IMR-90 (cell line): ENCODE measurements around the gene SSBP3. TPM values are rescaled to one million over a fixed set of nuclear protein-coding genes. Genes with fewer than 3 reads are reported as not detected.

Source experiments
- ATAC-seq: fragments of 200-7000 bp; cut with Tn5 transposase; 2 replicates; pipeline ENCODE4 v1.9.1; 2020; ENCODE audit warnings: low read depth, mild to moderate bottlenecking, moderate library complexity
- BruUV-seq: library from RNA; stranded (reverse); fragments of 400-500 nt; replicated peaks from 2 replicates; lab custom pipeline; 2021; lab: Mats Ljungman, UMichigan
- CTCF ChIA-PET: fragments of 300-600 bp; formaldehyde crosslinking; extraction: SDS; loops from one replicate; lab custom pipeline; 2021; ENCODE audit warnings: antibody characterized with exemption; lab: Yijun Ruan, JAX
- POLR2A ChIA-PET: fragments of 300-600 bp; sonication (Branson Sonifier 250); formaldehyde crosslinking; loops from one replicate; lab custom pipeline; 2022; ENCODE audit warnings: antibody characterized with exemption; ENCODE audit not compliant: unreplicated experiment; lab: Charles Lee
- DNase-seq: peaks from one replicate; pipeline ENCODE4 v3.0.0; 2013
- H2AFZ ChIP-seq: replicated peaks from 2 replicates; pipeline ENCODE3; 2013; ENCODE audit warnings: low read length, mild to moderate bottlenecking; ENCODE audit not compliant: poor library complexity
- H2AK5ac ChIP-seq: 2 replicates; pipeline ENCODE4 v1.6.1; 2013; ENCODE audit warnings: low read depth, low read length, inconsistent platforms
- H2AK9ac ChIP-seq: replicated peaks from 2 replicates; pipeline ENCODE3; 2013; ENCODE audit warnings: mild to moderate bottlenecking, low read depth, low read length, moderate library complexity; ENCODE audit not compliant: poor library complexity
- H2BK120ac ChIP-seq: 2 replicates; pipeline ENCODE4 v1.6.1; 2013; ENCODE audit warnings: low read depth, low read length, inconsistent platforms
- H2BK15ac ChIP-seq: 3 replicates; pipeline ENCODE4 v1.6.1; 2013; ENCODE audit warnings: low read depth, low read length, inconsistent platforms
- H2BK20ac ChIP-seq: 2 replicates; pipeline ENCODE4 v1.6.1; 2013; ENCODE audit warnings: low read depth, mild to moderate bottlenecking, inconsistent platforms, low read length, moderate library complexity
- H2BK5ac ChIP-seq: 2 replicates; pipeline ENCODE4 v1.6.1; 2013; ENCODE audit warnings: mild to moderate bottlenecking, low read depth, low read length, inconsistent platforms; ENCODE audit not compliant: poor library complexity, severe bottlenecking
- H3K14ac ChIP-seq: replicated peaks from 2 replicates; pipeline ENCODE4 v1.6.1; 2013; ENCODE audit warnings: low read depth, low read length, inconsistent platforms
- H3K18ac ChIP-seq: 2 replicates; pipeline ENCODE4 v1.6.1; 2013; ENCODE audit warnings: low read depth, low read length, control low read depth
- H3K23ac ChIP-seq: 2 replicates; pipeline ENCODE4 v1.6.1; 2013; ENCODE audit warnings: low read depth, low read length, inconsistent platforms
- H3K27ac ChIP-seq: 2 replicates; pipeline ENCODE4 v1.5.1; 2013; ENCODE audit warnings: mild to moderate bottlenecking, control low read depth, low read length; ENCODE audit not compliant: insufficient read depth
- H3K27me3 ChIP-seq: 2 replicates; pipeline ENCODE4 v1.6.1; 2013; ENCODE audit warnings: low read length; ENCODE audit not compliant: control insufficient read depth, insufficient read depth
- H3K36me3 ChIP-seq: 2 replicates; pipeline ENCODE4 v1.6.1; 2013; ENCODE audit warnings: low read length, mixed read lengths; ENCODE audit not compliant: control insufficient read depth, insufficient read depth
- H3K4ac ChIP-seq: 2 replicates; pipeline ENCODE4 v1.6.1; 2013; ENCODE audit warnings: low read depth, low read length, inconsistent platforms
- H3K4me1 ChIP-seq: 2 replicates; pipeline ENCODE4 v1.6.1; 2013; ENCODE audit warnings: low read length, mixed read lengths; ENCODE audit not compliant: control insufficient read depth, insufficient read depth
- H3K4me2 ChIP-seq: 2 replicates; pipeline ENCODE4 v1.6.1; 2013; ENCODE audit warnings: low read depth, mild to moderate bottlenecking, control low read depth, low read length, moderate library complexity
- H3K4me3 ChIP-seq: 2 replicates; pipeline ENCODE4 v1.5.1; 2013; ENCODE audit warnings: low read depth, mild to moderate bottlenecking, control low read depth, low read length, moderate library complexity; ENCODE audit not compliant: insufficient read depth
- H3K56ac ChIP-seq: 2 replicates; pipeline ENCODE4 v1.6.1; 2013; ENCODE audit warnings: low read length, inconsistent platforms; ENCODE audit not compliant: insufficient read depth; ENCODE audit errors: extremely low read depth
- H3K79me1 ChIP-seq, 2 experiments: 2 replicates each; pipeline ENCODE4 v1.6.1; 2013; ENCODE audit warnings: low read length in 2 of 2, inconsistent platforms in 1 of 2, low read depth in 1 of 2
- H3K9ac ChIP-seq: 2 replicates; pipeline ENCODE4 v1.6.1; 2013; ENCODE audit warnings: low read depth, low read length, control low read depth
- H3K9me1 ChIP-seq: 2 replicates; pipeline ENCODE4 v1.6.1; 2013; ENCODE audit warnings: low read length, inconsistent platforms; ENCODE audit not compliant: insufficient read depth
- H3K9me3 ChIP-seq: 2 replicates; pipeline ENCODE4 v1.6.1; 2013; ENCODE audit warnings: low read length; ENCODE audit not compliant: control insufficient read depth, insufficient read depth
- H4K20me1 ChIP-seq: 2 replicates; pipeline ENCODE4 v1.6.1; 2013; ENCODE audit warnings: low read length, inconsistent platforms; ENCODE audit not compliant: insufficient read depth
- H4K5ac ChIP-seq: 2 replicates; pipeline ENCODE4 v1.6.1; 2013; ENCODE audit warnings: mild to moderate bottlenecking, low read depth, low read length, control low read depth
- H4K8ac ChIP-seq, 2 experiments: 2 replicates each; pipeline ENCODE4 v1.6.1; 2013; ENCODE audit warnings: low read depth in 2 of 2, low read length in 2 of 2, control low read depth in 1 of 2, inconsistent platforms in 1 of 2
- H4K91ac ChIP-seq: 2 replicates; pipeline ENCODE4 v1.6.1; 2013; ENCODE audit warnings: low read depth, low read length, inconsistent platforms; ENCODE audit not compliant: insufficient read depth
- BHLHE40 ChIP-seq: fragments of 150-350 bp; IDR thresholded peaks from 2 replicates; pipeline ENCODE4 v1.6.1; 2016; ENCODE audit warnings: mild to moderate bottlenecking, low read depth, low read length
- CEBPB ChIP-seq: IDR thresholded peaks from 2 replicates; pipeline ENCODE4 v1.6.1; 2012; ENCODE audit warnings: low read depth, low read length, improper control_type of control experiment
- CHD1 ChIP-seq: IDR thresholded peaks from 2 replicates; pipeline ENCODE4 v1.6.1; 2012; ENCODE audit warnings: low read depth, low read length, improper control_type of control experiment
- FOS ChIP-seq: fragments of 150-350 bp; IDR thresholded peaks from 2 replicates; pipeline ENCODE4 v1.6.1; 2016; ENCODE audit warnings: low read depth, low read length
- MAFK ChIP-seq: IDR thresholded peaks from 2 replicates; pipeline ENCODE4 v1.6.1; 2012; ENCODE audit warnings: low read depth, low read length, improper control_type of control experiment
- MAZ ChIP-seq: IDR thresholded peaks from 2 replicates; pipeline ENCODE4 v1.6.1; 2012; ENCODE audit warnings: low read depth, mild to moderate bottlenecking, low read length, improper control_type of control experiment, moderate library complexity, borderline replicate concordance
- MXI1 ChIP-seq: IDR thresholded peaks from 2 replicates; pipeline ENCODE4 v1.6.1; 2012; ENCODE audit warnings: low read depth, mild to moderate bottlenecking, low read length, moderate library complexity, borderline replicate concordance
- NFE2L2 ChIP-seq: fragments of 150-350 bp; IDR thresholded peaks from 2 replicates; pipeline ENCODE4 v1.6.1; 2016; ENCODE audit warnings: low read depth, mild to moderate bottlenecking, low read length
- POLR2A ChIP-seq: IDR thresholded peaks from 2 replicates; pipeline ENCODE4 v1.6.1; 2012; ENCODE audit warnings: mild to moderate bottlenecking, low read depth, low read length
- RAD21 ChIP-seq: IDR thresholded peaks from 2 replicates; pipeline ENCODE4 v1.6.1; 2012; ENCODE audit warnings: low read length, improper control_type of control experiment
- RCOR1 ChIP-seq: IDR thresholded peaks from 2 replicates; pipeline ENCODE4 v1.6.1; 2012; ENCODE audit warnings: mild to moderate bottlenecking, low read length, improper control_type of control experiment; ENCODE audit not compliant: insufficient replicate concordance
- RFX5 ChIP-seq: IDR thresholded peaks from 2 replicates; pipeline ENCODE4 v1.8.0; 2012; ENCODE audit warnings: low read depth, mild to moderate bottlenecking, low read length, moderate library complexity
- SMC3 ChIP-seq: fragments of 150-350 bp; IDR thresholded peaks from 2 replicates; pipeline ENCODE4 v1.6.1; 2016; ENCODE audit warnings: low read depth, mild to moderate bottlenecking, antibody characterized with exemption, low read length, moderate library complexity
- WGBS, 2 experiments: methylation state at CpG; one replicate each; pipeline versions ENCODE4 v1.1.5 to v1.1.7; 2013; ENCODE audit warnings: missing lambda C conversion rate in 2 of 2; ENCODE audit not compliant: insufficient read length in 1 of 2; ENCODE audit errors: extremely low coverage in 2 of 2; 5-methylcytosine and 5-hydroxymethylcytosine counted together
- dilution Hi-C: fragments of 300-500 bp; cut with HindIII; formaldehyde crosslinking; loops from one replicate; pipeline ENCODE4 v1.14.3; 2018; ENCODE audit warnings: low sequenced_read_pairs; ENCODE audit not compliant: unreplicated experiment
- in situ Hi-C: fragments of 300-500 bp; cut with MboI; formaldehyde crosslinking; loops from 3 replicates; pipeline ENCODE4 v1.14.3; 2019; ENCODE audit warnings: low sequenced_read_pairs, inconsistent platforms, mixed read lengths
- intact Hi-C: fragments of 100-400 bp; cut with micrococcal nuclease; formaldehyde crosslinking; loops from 2 replicates; pipeline ENCODE4 v1.10.0; 2022
- polyA plus RNA-seq, 3 experiments: library from polyadenylated mRNA; depleted of rRNA; stranded (reverse); fragments of >200 nt; gene quantifications; 2 replicates each; pipeline ENCODE4 v1.2.3, GENCODE V29; 2012; ENCODE audit warnings: low replicate concordance in 1 of 3
- total RNA-seq: library from RNA; depleted of rRNA; stranded (reverse); fragments of >200 nt; gene quantifications from 2 replicates; pipeline ENCODE4 v1.2.3, GENCODE V29; 2012
- TF ChIP-seq, protein P1 (sequence below): fragments of 150-350 bp; IDR thresholded peaks from 2 replicates; pipeline ENCODE4 v1.6.1; 2016; ENCODE audit warnings: low read depth, mild to moderate bottlenecking, low read length, moderate library complexity, borderline replicate concordance
- TF ChIP-seq, protein P2 (sequence below): fragments of 150-350 bp; IDR thresholded peaks from 2 replicates; pipeline ENCODE4 v1.6.1; 2017; ENCODE audit warnings: mild to moderate bottlenecking, antibody characterized with exemption, low read length, low read depth
- TF ChIP-seq, protein P3 (sequence below): conservative IDR thresholded peaks from 2 replicates; pipeline ENCODE4 v1.5.1; 2012; ENCODE audit warnings: mild to moderate bottlenecking, low read depth, low read length, improper control_type of control experiment

The SSBP3 gene
- total and polyA plus RNA-seq, 2 of the 4 experiments (the other 2 are of a cell fraction), result 10.9 to 39.6 TPM

DNA sequence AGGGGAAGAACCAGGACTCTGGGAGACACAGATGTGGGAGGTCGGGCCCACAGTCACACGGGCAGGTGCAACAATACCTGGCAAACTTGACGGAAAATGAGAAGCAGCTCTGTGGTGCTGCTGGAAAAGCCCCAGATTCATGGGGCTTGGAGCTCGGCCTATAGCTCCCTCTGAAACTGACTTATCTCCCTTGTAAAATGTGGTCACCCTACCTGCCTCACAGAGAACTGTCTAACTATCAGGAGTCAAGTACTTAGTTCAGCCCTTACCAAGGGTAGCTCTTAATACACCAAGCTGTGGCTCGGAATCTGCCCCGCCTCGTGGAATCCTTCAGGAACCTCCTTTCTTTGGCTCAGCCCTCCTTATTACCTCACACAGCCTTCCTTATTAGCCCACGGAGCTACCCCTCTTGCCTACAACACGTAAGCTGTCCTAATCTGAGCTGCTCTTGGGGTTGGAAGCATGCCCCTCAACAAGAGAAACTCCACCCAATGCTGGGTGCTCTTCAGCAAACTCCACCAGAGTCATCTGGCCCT lies 137.4 kb downstream of the SSBP3 start:
- no peak overlapping the region for H3K23ac ChIP-seq
- no peak overlapping the region for H3K14ac ChIP-seq
- H4K8ac ChIP-seq, result no peak overlapping the region
- H3K4me3 ChIP-seq, result no peak overlapping the region
- POLR2A ChIA-PET, result no interaction called here
- no peak overlapping the region for H3K56ac ChIP-seq
- H4K91ac ChIP-seq, result no peak overlapping the region
- no peak overlapping the region for H2BK20ac ChIP-seq
- no peak overlapping the region for H3K4me2 ChIP-seq
- peaks cover 19% of the 10 kb centered on the region for H4K20me1 ChIP-seq
- intact Hi-C loops (no loop called here), in situ Hi-C loops (no loop called here), dilution Hi-C loops (no loop called here)
- no peak for ATAC-seq
- TF ChIP-seq SMC3 (no peak), RFX5 (no peak), RCOR1 (no peak), CHD1 (no peak), FOS (no peak), MAZ (no peak), BHLHE40 (no peak), RAD21 (no peak), MXI1 (no peak), NFE2L2 (no peak), CEBPB (no peak), MAFK (no peak), POLR2A (no peak)
- TF ChIP-seq, protein P1, sequence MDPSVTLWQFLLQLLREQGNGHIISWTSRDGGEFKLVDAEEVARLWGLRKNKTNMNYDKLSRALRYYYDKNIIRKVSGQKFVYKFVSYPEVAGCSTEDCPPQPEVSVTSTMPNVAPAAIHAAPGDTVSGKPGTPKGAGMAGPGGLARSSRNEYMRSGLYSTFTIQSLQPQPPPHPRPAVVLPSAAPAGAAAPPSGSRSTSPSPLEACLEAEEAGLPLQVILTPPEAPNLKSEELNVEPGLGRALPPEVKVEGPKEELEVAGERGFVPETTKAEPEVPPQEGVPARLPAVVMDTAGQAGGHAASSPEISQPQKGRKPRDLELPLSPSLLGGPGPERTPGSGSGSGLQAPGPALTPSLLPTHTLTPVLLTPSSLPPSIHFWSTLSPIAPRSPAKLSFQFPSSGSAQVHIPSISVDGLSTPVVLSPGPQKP, result no peak
- TF ChIP-seq, protein P2, sequence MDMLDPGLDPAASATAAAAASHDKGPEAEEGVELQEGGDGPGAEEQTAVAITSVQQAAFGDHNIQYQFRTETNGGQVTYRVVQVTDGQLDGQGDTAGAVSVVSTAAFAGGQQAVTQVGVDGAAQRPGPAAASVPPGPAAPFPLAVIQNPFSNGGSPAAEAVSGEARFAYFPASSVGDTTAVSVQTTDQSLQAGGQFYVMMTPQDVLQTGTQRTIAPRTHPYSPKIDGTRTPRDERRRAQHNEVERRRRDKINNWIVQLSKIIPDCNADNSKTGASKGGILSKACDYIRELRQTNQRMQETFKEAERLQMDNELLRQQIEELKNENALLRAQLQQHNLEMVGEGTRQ, result no peak
- TF ChIP-seq, protein P3, sequence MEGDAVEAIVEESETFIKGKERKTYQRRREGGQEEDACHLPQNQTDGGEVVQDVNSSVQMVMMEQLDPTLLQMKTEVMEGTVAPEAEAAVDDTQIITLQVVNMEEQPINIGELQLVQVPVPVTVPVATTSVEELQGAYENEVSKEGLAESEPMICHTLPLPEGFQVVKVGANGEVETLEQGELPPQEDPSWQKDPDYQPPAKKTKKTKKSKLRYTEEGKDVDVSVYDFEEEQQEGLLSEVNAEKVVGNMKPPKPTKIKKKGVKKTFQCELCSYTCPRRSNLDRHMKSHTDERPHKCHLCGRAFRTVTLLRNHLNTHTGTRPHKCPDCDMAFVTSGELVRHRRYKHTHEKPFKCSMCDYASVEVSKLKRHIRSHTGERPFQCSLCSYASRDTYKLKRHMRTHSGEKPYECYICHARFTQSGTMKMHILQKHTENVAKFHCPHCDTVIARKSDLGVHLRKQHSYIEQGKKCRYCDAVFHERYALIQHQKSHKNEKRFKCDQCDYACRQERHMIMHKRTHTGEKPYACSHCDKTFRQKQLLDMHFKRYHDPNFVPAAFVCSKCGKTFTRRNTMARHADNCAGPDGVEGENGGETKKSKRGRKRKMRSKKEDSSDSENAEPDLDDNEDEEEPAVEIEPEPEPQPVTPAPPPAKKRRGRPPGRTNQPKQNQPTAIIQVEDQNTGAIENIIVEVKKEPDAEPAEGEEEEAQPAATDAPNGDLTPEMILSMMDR, result no peak
- H3K9ac ChIP-seq, result no peak overlapping the region
- no peak overlapping the region for H2AK5ac ChIP-seq
- H2BK5ac ChIP-seq, result no peak overlapping the region
- DNase-seq, result no peak
- no peak overlapping the region for H2AK9ac ChIP-seq
- 67% methylated on average over 3 of the region's 9 CpGs; no CpG with 5 or more reads in 1 of the 2 experiments for WGBS, 2 experiments
- H4K5ac ChIP-seq, result no peak overlapping the region
- no peak overlapping the region for H3K4ac ChIP-seq
- H3K27me3 ChIP-seq, result no peaks in the 10 kb centered on the region
- no peak overlapping the region for H3K27ac ChIP-seq
- H3K36me3 ChIP-seq, result peaks cover 4% of the 10 kb centered on the region; the same call in 1 of the 2 replicates
- H3K18ac ChIP-seq, result no peak overlapping the region
- H2AFZ ChIP-seq, result no peak overlapping the region
- H2BK120ac ChIP-seq, result no peak overlapping the region
- H3K79me1 ChIP-seq, result peaks cover 32 to 86% of the 10 kb centered on the region in 2 experiments; a peak in 3 of 4 replicates
- peaks cover 9% of the 10 kb centered on the region for H3K9me1 ChIP-seq
- no peaks in the 10 kb centered on the region for H3K9me3 ChIP-seq
- H3K4me1 ChIP-seq, result peaks cover 14% of the 10 kb centered on the region
- no peak overlapping the region for H2BK15ac ChIP-seq
- no TSS peak for BruUV-seq
- CTCF ChIA-PET, result interaction anchor here (0.6 to 0.7 kb wide), 2 partner anchors 70 to 182 kb away, joined by 3 read pairs; no protein-coding TSS in a partner anchor
